Measurements from ENCODE around the gene PCDH12. TPM values are rescaled to one million over a fixed set of nuclear protein-coding genes. Genes with fewer than 3 reads are reported as not detected.
"Not testable (repeated sequence)": the region's sequence is repeated elsewhere in the genome, so short reads cannot be mapped to it uniquely, and the experiment has no call there.

Gene PCDH12
- polyA plus RNA-seq, 4 donors, result 13.2 to 17.3 (median 16.5) TPM

DNA sequence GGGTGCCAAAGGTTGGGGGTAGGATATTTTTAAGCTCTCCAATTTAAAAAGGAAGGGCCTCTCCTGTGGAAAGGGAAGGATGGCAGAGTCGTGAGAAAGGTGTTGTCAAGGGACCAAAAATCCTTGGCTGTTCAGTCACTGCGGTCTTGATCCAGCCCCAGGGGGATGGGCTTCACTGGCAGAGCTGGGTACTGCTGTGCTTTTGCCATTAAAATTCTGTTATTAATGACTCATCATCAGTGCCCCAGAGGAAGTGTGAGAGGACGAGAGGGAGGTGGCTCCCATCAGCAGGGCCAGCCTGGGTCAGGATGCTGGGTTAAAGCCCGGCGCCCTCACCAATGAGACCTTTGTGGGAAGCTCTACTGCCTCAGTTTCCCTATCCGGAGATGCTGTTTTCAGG, 16.7 kb downstream of the PCDH12 start:
- DNase-seq (ENCODE audit: low read depth in 4 of 4, low spot score in 2 of 4), result no peak

- DNase-seq (ENCODE audit: low read depth in 4 of 4, low spot score in 2 of 4), result no peak
These were observed 17.2 kb downstream of the PCDH12 start for GRCh38 chr5:141940695-141941271.

DNA sequence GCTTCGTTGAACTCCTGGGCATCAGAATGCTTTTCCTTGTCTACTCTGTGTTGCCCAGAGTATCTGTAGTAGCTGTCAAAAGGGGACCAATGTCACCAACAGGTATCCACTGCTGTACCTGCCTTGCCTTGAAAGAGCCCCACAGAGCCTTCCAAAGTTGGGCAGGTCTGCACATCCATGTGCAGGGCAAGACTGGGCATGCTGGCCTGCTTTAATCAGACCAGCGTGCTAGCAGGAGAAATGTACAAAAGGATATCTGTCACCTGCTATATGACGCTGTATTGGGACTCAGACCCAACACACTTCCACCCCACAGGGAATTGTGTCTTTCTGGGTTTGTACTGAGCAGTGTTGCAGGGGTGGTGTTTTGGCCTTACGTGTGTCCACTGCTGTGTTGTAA, 22.5 kb downstream of the PCDH12 start:
- DNase-seq (ENCODE audit: low read depth in 4 of 4, low spot score in 2 of 4), result no peak

GRCh38 chr5:141934099-141934844, 23.7 kb downstream of the PCDH12 start:
- DNase-seq (ENCODE audit: low read depth in 4 of 4, low spot score in 2 of 4), result no peak

DNA sequence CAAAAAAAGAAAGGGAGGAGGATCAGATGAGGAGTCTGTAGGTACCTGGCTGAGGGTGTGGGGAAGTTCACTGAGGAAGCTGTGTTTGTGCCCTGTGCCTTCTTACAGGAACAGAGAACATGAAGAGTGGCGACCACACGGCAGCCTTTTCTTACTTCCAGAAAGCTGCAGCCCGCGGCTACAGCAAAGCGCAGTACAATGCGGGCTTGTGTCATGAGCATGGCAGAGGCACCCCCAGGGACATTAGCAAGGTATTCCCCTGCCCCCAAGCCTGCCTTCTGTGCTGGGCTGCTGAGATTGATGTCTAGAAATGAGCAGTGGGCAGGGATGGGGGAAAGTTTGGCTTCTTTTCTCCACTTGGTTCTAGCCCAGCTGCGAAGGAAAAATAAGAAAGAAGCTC, 24.9 kb downstream of the PCDH12 start:
- no peak for DNase-seq (ENCODE audit: low read depth in 4 of 4, low spot score in 2 of 4)

GRCh38 chr5:141931694-141932093, 26.3 kb downstream of the PCDH12 start:
- DNase-seq (ENCODE audit: low read depth in 4 of 4, low spot score in 2 of 4), result no peak

DNA sequence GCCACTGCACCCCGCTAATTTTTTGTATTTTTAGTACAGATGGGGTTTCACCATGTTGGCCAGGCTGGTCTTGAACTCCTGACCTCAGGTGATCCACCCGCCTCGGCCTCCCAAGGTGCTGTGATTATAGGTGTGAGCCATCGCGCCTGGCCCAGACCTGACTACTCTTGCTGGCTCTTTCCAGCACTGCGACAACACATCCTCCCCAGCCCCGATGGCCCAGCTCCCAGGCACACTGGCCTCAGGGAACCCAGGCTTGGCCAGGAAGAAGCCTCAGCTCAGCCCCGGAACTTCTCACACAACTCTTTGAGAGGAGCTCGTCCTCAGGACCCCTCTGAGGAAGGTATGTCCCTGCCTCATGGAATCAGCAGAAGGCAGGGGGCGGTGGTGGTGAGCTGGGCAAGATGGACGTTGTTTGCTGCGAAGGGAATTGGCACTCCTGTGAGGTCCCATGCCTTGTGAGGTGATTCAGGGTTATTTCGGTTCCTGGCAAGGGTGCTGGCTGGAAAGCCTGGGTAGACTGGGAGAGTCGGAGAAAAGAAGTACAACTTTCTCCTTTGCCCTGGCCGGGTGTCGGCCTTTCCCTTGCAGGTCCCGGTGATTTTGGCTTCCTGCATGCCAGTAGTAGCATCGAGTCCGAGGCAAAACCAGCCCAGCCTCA, 28.5 kb downstream of the PCDH12 start:
- DNase-seq (ENCODE audit: low read depth in 4 of 4, low spot score in 2 of 4), result no peak

DNA sequence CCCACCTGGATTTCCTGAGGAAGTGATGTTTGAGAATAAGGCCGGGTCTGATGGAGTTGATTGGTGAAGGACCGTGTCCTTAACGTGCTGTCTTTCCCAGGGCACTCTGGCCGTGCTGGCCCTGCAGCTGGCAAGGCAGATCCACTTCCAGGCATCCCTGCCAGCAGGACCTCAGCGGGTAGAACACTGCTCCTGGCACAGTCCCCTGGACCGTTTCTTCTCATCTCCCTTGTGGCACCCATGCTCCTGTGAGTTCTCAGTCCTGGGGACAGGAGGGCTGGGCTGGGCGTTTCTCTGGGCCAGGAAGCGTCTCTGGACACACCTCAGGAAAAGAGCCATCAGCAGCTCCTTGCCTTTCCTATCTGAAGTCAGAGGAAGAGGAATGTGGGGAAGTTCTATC, 30.0 kb downstream of the PCDH12 start:
- DNase-seq (ENCODE audit: low read depth in 4 of 4, low spot score in 2 of 4), result no peak

- DNase-seq (ENCODE audit: low read depth in 4 of 4, low spot score in 2 of 4), result no peak
These were observed 31.6 kb downstream of the PCDH12 start for GRCh38 chr5:141926434-141926833.

DNA sequence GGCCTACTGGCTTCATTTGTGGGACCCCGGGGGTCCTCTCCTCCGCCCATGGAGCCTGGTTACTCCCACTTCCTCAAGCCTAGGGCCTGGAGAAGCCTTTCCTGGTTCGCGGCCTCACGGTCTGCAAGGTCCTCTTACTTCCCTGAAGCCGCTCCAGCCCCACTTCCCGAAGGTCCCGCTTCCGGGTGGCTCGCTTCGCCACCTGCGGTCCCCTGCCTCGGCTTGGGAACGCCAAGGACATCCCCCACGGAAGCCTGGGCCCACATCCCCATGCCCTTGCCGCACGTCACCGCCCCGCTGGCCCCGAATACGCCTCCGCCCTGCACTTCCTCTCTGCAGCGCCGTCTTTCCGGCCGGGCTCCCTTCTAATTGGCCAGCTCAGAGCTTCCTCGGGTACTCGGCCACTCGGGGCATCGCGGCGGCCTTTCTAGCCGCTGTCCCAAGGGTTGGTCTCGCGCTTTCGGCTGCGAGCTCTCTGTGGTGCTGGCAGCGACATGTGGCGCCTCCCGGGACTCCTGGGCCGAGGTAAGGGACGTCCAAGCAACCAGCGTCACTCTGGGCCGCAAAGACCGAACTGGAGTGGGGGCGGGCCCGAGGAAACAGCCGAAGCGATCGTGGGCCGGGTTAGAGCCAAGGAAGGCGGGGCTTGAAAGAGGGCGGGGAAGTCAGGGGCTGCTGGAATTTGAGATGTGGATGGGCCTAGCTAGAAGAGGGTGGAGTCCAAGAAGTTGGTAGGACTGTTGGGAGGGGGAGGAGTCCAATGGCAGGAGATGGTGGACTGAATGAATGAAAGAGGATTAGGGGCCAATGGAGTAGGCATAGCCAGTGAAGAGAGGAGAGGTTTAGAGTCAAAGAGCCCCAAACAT, 34.3 kb downstream of the PCDH12 start, which contains the start of gene DELE1:
DELE1 (plus strand) TSS at position 424 of the 866 bp plus-strand sequence; CDS start at position 495, 71 bp downstream.
- peak; percentile 82 to 94 (median 90) for DNase-seq (ENCODE audit: low read depth in 4 of 4, low spot score in 2 of 4)

DNA sequence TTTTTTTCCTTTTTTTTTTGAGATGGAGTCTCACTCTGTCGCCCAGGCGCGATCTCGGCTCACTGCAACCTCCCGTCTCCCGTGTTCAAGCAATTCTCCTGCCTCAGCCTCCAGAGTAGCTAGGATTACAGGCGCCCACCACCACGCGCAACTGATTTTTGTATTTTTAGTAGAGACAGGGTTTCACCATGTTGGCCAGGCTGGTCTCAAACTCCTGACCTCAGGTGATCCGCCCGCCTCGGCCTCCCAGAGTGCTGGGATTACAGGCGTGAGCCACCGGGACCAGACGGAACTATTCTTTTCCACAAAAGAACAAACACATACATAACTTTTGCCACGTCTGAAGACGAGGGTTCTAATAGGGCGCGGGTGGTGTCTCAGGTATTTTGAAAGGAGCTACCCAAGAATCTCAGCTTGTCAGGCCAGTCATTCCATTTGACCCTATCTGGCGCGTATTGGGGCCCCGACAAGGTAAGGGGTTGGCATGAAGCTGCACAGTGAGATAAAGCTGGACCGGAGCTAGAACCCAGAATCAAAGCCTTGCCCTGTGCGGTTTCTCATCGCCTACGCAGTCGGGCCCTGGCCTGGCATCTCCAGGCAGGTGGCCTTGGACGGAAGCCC, 35.1 kb downstream of the PCDH12 start:
- DNase-seq (ENCODE audit: low read depth in 4 of 4, low spot score in 2 of 4), result not testable (repeated sequence)

DNA sequence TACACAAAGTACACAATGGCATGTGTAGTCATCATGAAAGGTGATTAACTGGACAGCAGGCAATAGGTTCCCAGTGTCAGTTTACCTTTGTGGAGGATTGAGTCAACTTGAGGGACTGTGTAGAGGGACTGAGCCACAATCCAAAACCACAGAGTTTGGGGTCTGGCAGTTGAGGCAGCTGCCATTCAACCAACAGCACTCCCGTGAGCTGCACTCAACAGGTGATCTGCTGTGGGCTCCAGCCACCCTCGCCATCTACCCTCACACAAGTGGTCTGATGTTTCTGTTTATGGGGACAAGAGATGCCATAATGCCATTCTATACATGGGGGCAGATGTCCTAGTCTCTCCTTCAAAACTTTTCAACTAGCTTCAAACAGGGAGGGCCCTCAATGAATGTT, 37.2 kb downstream of the PCDH12 start:
- no peak for DNase-seq (ENCODE audit: low read depth in 4 of 4, low spot score in 2 of 4)

DNA sequence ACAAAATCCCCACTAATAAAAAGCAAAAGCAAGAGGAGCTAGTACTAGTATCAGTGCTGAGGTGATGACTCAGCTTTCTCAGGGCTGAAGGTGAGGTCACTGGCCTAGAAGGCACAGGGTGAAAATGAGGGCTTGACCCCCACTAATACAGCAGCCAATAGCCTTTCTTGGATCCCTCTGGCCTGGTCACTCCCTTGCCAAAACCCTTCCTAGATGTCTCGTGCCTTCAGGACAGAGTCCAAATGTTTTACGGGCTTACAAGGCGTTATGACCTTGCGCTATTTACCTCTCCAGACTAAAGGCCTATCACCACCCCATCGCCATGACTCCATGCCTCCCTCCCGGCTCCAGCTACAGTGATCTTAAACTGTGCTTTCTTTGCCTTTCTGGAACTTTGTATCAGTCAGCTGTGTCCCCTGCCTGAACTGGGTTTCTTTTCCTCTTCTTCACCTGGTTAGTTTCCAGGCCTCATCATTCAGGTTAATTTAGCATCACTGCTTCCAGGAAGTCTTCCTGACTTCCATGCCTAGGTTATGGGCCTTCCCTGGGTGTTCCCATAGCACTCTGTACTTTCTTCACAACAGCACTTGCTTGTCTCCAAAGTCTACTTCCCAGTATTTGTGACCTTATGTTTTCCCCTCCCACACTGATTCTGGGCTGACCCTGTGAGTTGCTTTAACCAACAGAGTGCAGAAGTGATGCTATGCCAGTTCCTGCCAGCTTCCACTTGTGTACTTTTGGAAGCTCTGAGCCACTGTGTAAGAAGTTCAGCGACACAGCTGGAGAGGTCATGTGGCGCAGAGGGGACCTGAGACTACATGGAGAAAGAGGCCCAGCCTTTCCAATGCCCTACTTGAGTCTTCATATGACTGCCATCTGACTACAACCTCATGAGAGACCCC, 38.5 kb downstream of the PCDH12 start:
- no peak for DNase-seq (ENCODE audit: low read depth in 4 of 4, low spot score in 2 of 4)

GRCh38 chr5:141917760-141918159, 40.2 kb downstream of the PCDH12 start:
- no peak for DNase-seq (ENCODE audit: low read depth in 4 of 4, low spot score in 2 of 4)

GRCh38 chr5:141916522-141916921, 41.5 kb downstream of the PCDH12 start:
- no peak for DNase-seq (ENCODE audit: low read depth in 4 of 4, low spot score in 2 of 4)

GRCh38 chr5:141915881-141916336, 42.1 kb downstream of the PCDH12 start:
- no peak for DNase-seq (ENCODE audit: low read depth in 4 of 4, low spot score in 2 of 4)

DNA sequence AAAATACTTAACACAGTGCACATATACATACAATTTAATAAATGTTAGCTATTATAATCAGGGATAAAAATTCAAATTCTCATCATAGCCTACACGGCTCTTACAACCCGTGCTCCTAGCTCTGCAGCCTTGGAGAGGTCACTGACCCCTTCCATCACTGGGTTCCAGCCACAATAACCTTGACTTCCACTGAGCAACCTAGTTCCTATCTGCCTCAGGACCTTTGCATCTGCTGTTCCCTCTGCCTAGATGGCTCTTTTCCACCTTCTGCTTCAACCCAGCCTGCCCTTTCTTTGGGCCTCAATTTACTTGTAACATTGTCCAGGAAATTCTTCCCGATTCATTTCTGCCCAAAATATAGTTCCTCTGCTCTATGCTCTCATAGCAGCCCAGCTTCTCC, 43.2 kb downstream of the PCDH12 start:
- DNase-seq (ENCODE audit: low read depth in 4 of 4, low spot score in 2 of 4), result no peak

- peak in 1 of 4 donors; percentile 34 for DNase-seq (ENCODE audit: low read depth in 4 of 4, low spot score in 2 of 4)
These were observed 43.7 kb downstream of the PCDH12 start for GRCh38 chr5:141914199-141914743.
